Activated CD8-positive, alpha-beta memory T cell treated with anti-CD3 and anti-CD28 coated beads, Interleukin-2, amount 50 U/mL, for 48 hours (primary cell): Measurements from ENCODE around the gene FAM184B.
"Not testable (repeated sequence)": the region's sequence is repeated elsewhere in the genome, so short reads cannot be mapped to it uniquely, and the experiment has no call there.

Experiments
- DNase-seq: peaks from one replicate; pipeline ENCODE4 v3.0.0-alpha.2; 2020

The FAM184B gene

GRCh38 chr4:17680559-17681280 lies 100.7 kb downstream of the FAM184B start:
- DNase-seq, result no peak

GRCh38 chr4:17670423-17670822 lies 111.0 kb downstream of the FAM184B start:
- no peak for DNase-seq

GRCh38 chr4:17667653-17668201 lies 113.7 kb downstream of the FAM184B start:
- DNase-seq, result no peak

GRCh38 chr4:17667253-17667652 lies 114.2 kb downstream of the FAM184B start:
- DNase-seq, result no peak

- DNase-seq, result no peak
These were observed 115.6 kb downstream of the FAM184B start for GRCh38 chr4:17665852-17666251.

- no peak for DNase-seq
These were observed 116.1 kb downstream of the FAM184B start for GRCh38 chr4:17665346-17665745.

- DNase-seq, result no peak
These were observed 116.7 kb downstream of the FAM184B start for GRCh38 chr4:17664755-17665154.

- DNase-seq, result no peak
These were observed 118.7 kb downstream of the FAM184B start for GRCh38 chr4:17662694-17663093.

GRCh38 chr4:17659196-17659595 lies 122.2 kb downstream of the FAM184B start:
- DNase-seq, result not testable (repeated sequence)

- DNase-seq, result no peak
These were observed 123.6 kb downstream of the FAM184B start for GRCh38 chr4:17657849-17658248.

- no peak for DNase-seq
These were observed 124.3 kb downstream of the FAM184B start for GRCh38 chr4:17657090-17657489.

- no peak for DNase-seq
These were observed 126.7 kb downstream of the FAM184B start for GRCh38 chr4:17654701-17655100.

- DNase-seq, result no peak
These were observed 131.0 kb downstream of the FAM184B start for GRCh38 chr4:17650406-17650805.

- DNase-seq, result no peak
These were observed 133.5 kb downstream of the FAM184B start for GRCh38 chr4:17647927-17648326.

GRCh38 chr4:17647176-17647806 lies 134.1 kb downstream of the FAM184B start:
- DNase-seq, result no peak

GRCh38 chr4:17646693-17647092 lies 134.7 kb downstream of the FAM184B start:
- DNase-seq, result no peak

- DNase-seq, result no peak
These were observed 139.0 kb downstream of the FAM184B start for GRCh38 chr4:17642398-17642783.

- no peak for DNase-seq
These were observed 142.3 kb downstream of the FAM184B start for GRCh38 chr4:17639136-17639535.

GRCh38 chr4:17636696-17637622 lies 144.5 kb downstream of the FAM184B start:
- peak; percentile 91 for DNase-seq

- no peak for DNase-seq
These were observed 145.1 kb downstream of the FAM184B start for GRCh38 chr4:17636341-17636695.

- DNase-seq, result no peak
These were observed 146.4 kb downstream of the FAM184B start for GRCh38 chr4:17635056-17635455.

- no peak for DNase-seq
These were observed 147.8 kb downstream of the FAM184B start for GRCh38 chr4:17633600-17633999.

GRCh38 chr4:17630228-17630627 lies 151.2 kb downstream of the FAM184B start:
- DNase-seq, result no peak
